Panc1 (cell line): Measurements from ENCODE around the gene INSYN1. TPM values are rescaled to one million over a fixed set of nuclear protein-coding genes. Genes with fewer than 3 reads are reported as not detected.

Source experiments
- ATAC-seq: fragments of 200-7000 bp; cut with Tn5 transposase; 2 replicates; pipeline ENCODE4 v1.9.1; 2020; ENCODE audit warnings: mild to moderate bottlenecking, moderate library complexity
- BruUV-seq: library from RNA; stranded (reverse); fragments of 400-500 nt; replicated peaks from 2 replicates; lab custom pipeline; 2021; lab: Mats Ljungman, UMichigan
- CTCF ChIA-PET: fragments of 300-600 bp; sonication (Branson Sonifier 250); formaldehyde crosslinking; loops from one replicate; lab custom pipeline; 2022; ENCODE audit warnings: antibody characterized with exemption; lab: Charles Lee
- POLR2A ChIA-PET: fragments of 300-600 bp; sonication (Branson Sonifier 250); formaldehyde crosslinking; loops from one replicate; lab custom pipeline; 2022; ENCODE audit warnings: antibody characterized with exemption; lab: Charles Lee
- DNase-seq: peaks from one replicate; pipeline ENCODE4 v3.0.0-alpha.2; 2010; ENCODE audit warnings: low read depth, low spot score
- H3K27ac ChIP-seq: 2 replicates; pipeline ENCODE4 v1.5.1; 2011; ENCODE audit warnings: mild to moderate bottlenecking, low read length, inconsistent platforms
- H3K27me3 ChIP-seq: fragments of 200-500 bp; sonication (Bioruptor generic); 2 replicates; pipeline ENCODE4 v1.6.0; 2014; ENCODE audit warnings: low read length, inconsistent platforms; ENCODE audit not compliant: control insufficient read depth, insufficient read depth
- H3K36me3 ChIP-seq: fragments of 200-500 bp; sonication (Bioruptor generic); 2 replicates; pipeline ENCODE4 v1.5.1; 2014; ENCODE audit warnings: inconsistent platforms, mild to moderate bottlenecking, low read length, moderate library complexity; ENCODE audit not compliant: control insufficient read depth, insufficient read depth
- H3K4me1 ChIP-seq: 2 replicates; pipeline ENCODE4 v1.5.1; 2011; ENCODE audit warnings: inconsistent platforms, mild to moderate bottlenecking, low read length, moderate library complexity; ENCODE audit not compliant: control insufficient read depth, insufficient read depth
- H3K4me3 ChIP-seq, 2 experiments: 2 replicates each; pipeline ENCODE4 v1.5.1; 2011 to 2012; ENCODE audit warnings: low read depth in 2 of 2, low read length in 2 of 2, mild to moderate bottlenecking in 2 of 2, inconsistent platforms in 1 of 2, moderate library complexity in 1 of 2
- H3K9me3 ChIP-seq: fragments of 200-500 bp; sonication (Bioruptor generic); 2 replicates; pipeline ENCODE4 v1.5.1; 2014; ENCODE audit warnings: low read depth, mild to moderate bottlenecking, inconsistent platforms, low read length, moderate library complexity; ENCODE audit not compliant: control insufficient read depth, insufficient read depth
- POLR2AphosphoS5 ChIP-seq: IDR thresholded peaks from 2 replicates; pipeline ENCODE4 v1.6.1; 2012; ENCODE audit warnings: mild to moderate bottlenecking, low read depth, low read length, moderate library complexity
- SIN3A ChIP-seq: IDR thresholded peaks from 2 replicates; pipeline ENCODE4 v1.6.1; 2012; ENCODE audit warnings: low read depth, mild to moderate bottlenecking, low read length, moderate library complexity, borderline replicate concordance; ENCODE audit not compliant: insufficient read depth
- TCF7L2 ChIP-seq: IDR thresholded peaks from 2 replicates; pipeline ENCODE4 v1.6.1; 2011; ENCODE audit warnings: mild to moderate bottlenecking, low read depth, low read length, inconsistent platforms
- in situ Hi-C: cut with HindIII; loops from 2 replicates; pipeline ENCODE4 v1.10.0; 2016; ENCODE audit warnings: low sequenced_read_pairs, low pct_unique_long_range_greater_than_20kb
- intact Hi-C: fragments of 100-400 bp; cut with micrococcal nuclease; formaldehyde crosslinking; loops from one replicate; pipeline ENCODE4 v1.10.0; 2022; ENCODE audit not compliant: unreplicated experiment
- total RNA-seq: library from RNA; stranded (reverse); gene quantifications from one replicate; pipeline ENCODE4 v1.2.1, GENCODE V29; 2021; ENCODE audit not compliant: unreplicated experiment
- TF ChIP-seq, protein P1 (sequence below): fragments of 450-650 bp; IDR thresholded peaks from 2 replicates; pipeline ENCODE4 v1.5.1; 2017; ENCODE audit warnings: mild to moderate bottlenecking
- TF ChIP-seq, protein P2 (sequence below), 2 experiments: IDR thresholded peaks; 2 replicates each; pipeline ENCODE4 v1.6.1; 2011 to 2012; ENCODE audit warnings: low read depth in 2 of 2, control low read depth in 1 of 2, low read length in 1 of 2, mild to moderate bottlenecking in 1 of 2, moderate library complexity in 1 of 2; ENCODE audit not compliant: insufficient read depth in 1 of 2

The INSYN1 gene
- total RNA-seq, 1 experiment from 2014 or later: 2.6 TPM

DNA sequence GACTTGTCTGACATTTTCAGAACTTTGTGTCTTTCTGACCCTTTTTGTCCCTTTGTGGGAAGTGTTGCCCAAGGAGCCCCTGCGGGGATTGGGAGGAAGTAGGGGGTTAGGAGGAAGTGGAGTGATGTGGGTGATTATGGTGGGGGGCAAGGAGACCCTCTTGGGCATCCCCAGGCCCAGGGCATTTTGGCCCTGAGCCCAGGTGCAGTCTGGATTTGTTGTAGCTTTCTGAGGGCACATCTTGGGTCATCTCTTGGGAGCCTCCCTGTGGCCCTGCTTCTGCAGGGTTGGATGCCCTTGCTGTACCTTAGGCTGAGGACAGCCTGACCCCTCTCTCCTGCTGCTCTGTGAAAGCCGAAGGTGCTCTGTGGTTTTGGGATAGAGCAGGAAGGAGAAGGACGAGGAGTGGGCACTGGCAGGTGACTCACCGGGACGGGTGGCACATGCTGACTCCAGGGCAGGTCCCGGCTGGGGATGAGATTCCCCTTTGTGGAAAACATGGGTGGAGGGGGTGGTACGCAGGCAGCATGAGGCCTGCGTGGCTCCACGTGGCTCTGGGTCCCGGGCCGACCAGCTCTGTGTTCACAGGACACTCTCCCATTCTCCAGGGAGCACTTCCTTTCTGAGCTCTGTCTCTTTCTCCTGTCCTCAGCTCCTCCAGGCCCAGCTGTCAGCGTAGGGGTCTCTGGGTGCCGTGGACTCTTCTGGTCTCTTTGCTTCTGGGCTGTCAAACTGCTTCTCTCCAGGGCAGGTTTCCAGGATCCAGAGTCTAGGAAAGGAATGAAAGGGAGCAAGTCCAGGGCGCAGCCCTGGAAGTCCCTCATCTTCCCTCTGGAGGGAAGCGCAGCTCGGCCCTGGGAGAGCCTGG, 57.1 kb downstream of the INSYN1 start:
- ChIA-PET CTCF (interaction anchor here (0.6 to 0.9 kb wide), 2 partner anchors 21 to 60 kb away, joined by 3 read pairs; no protein-coding TSS in a partner anchor), POLR2A (no interaction called here)
- Histone ChIP-seq H3K9me3 (no peaks in the 10 kb centered on the region), H3K4me3 (no peak overlapping the region), H3K27me3 (no peaks in the 10 kb centered on the region), H3K36me3 (no peaks in the 10 kb centered on the region), H3K27ac (no peak overlapping the region; the same call in 1 of the 2 replicates), H3K4me1 (peaks cover 10% of the 10 kb centered on the region)
- ATAC-seq (no peak), DNase-seq (no peak)
- intact Hi-C loops: no loop called here
- in situ Hi-C loops: no loop called here
- BruUV-seq: no TSS peak
- TF ChIP-seq SIN3A (no peak), POLR2AphosphoS5 (no peak), TCF7L2 (no peak)
- TF ChIP-seq, protein P1, sequence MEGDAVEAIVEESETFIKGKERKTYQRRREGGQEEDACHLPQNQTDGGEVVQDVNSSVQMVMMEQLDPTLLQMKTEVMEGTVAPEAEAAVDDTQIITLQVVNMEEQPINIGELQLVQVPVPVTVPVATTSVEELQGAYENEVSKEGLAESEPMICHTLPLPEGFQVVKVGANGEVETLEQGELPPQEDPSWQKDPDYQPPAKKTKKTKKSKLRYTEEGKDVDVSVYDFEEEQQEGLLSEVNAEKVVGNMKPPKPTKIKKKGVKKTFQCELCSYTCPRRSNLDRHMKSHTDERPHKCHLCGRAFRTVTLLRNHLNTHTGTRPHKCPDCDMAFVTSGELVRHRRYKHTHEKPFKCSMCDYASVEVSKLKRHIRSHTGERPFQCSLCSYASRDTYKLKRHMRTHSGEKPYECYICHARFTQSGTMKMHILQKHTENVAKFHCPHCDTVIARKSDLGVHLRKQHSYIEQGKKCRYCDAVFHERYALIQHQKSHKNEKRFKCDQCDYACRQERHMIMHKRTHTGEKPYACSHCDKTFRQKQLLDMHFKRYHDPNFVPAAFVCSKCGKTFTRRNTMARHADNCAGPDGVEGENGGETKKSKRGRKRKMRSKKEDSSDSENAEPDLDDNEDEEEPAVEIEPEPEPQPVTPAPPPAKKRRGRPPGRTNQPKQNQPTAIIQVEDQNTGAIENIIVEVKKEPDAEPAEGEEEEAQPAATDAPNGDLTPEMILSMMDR: no peak
- TF ChIP-seq, protein P2, sequence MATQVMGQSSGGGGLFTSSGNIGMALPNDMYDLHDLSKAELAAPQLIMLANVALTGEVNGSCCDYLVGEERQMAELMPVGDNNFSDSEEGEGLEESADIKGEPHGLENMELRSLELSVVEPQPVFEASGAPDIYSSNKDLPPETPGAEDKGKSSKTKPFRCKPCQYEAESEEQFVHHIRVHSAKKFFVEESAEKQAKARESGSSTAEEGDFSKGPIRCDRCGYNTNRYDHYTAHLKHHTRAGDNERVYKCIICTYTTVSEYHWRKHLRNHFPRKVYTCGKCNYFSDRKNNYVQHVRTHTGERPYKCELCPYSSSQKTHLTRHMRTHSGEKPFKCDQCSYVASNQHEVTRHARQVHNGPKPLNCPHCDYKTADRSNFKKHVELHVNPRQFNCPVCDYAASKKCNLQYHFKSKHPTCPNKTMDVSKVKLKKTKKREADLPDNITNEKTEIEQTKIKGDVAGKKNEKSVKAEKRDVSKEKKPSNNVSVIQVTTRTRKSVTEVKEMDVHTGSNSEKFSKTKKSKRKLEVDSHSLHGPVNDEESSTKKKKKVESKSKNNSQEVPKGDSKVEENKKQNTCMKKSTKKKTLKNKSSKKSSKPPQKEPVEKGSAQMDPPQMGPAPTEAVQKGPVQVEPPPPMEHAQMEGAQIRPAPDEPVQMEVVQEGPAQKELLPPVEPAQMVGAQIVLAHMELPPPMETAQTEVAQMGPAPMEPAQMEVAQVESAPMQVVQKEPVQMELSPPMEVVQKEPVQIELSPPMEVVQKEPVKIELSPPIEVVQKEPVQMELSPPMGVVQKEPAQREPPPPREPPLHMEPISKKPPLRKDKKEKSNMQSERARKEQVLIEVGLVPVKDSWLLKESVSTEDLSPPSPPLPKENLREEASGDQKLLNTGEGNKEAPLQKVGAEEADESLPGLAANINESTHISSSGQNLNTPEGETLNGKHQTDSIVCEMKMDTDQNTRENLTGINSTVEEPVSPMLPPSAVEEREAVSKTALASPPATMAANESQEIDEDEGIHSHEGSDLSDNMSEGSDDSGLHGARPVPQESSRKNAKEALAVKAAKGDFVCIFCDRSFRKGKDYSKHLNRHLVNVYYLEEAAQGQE (IDR thresholded peaks at IDR 0.05; ENCODE audit: insufficient read depth in 1 of 2, low read depth in 2 of 2, low read length in 1 of 2): no peak

DNA sequence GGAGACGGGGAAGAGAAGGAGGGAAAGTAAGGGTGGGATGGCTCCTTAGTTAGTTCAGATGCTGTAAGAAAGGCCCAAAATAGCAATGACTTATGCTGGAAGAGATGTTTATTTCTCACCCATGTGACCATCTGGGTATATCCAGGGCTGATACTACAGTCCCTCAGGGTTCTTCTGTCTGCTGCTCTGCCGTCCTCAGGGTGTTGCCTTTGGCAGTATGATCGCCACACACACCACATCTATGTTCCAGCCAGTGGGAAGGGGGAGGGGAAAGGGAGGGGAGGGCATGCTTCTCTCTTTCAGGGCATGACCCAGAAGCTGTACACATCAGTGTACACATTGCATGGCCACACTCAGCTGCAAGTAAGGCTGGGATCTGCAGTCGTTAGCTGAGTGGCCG, 58.7 kb downstream of the INSYN1 start:
- ATAC-seq: no peak
- Histone ChIP-seq H3K27me3 (no peaks in the 10 kb centered on the region), H3K9me3 (no peaks in the 10 kb centered on the region), H3K4me3 (no peak overlapping the region), H3K27ac (no peak overlapping the region), H3K36me3 (no peaks in the 10 kb centered on the region), H3K4me1 (peaks cover 10% of the 10 kb centered on the region)
- BruUV-seq: no TSS peak
- CTCF ChIA-PET: no interaction called here
- in situ Hi-C loops: no loop called here
- POLR2A ChIA-PET: no interaction called here
- intact Hi-C loops: no loop called here
- TF ChIP-seq, protein P2 (IDR thresholded peaks at IDR 0.05; ENCODE audit: insufficient read depth in 1 of 2, low read depth in 2 of 2, low read length in 1 of 2): no peak
- TF ChIP-seq, protein P1: no peak
- no peak for TF ChIP-seq POLR2AphosphoS5
- no peak for TF ChIP-seq SIN3A
- TF ChIP-seq TCF7L2: no peak
- no peak for DNase-seq
